Endothelial cell of umbilical vein (primary cell): ENCODE data around the gene KLHL17. TPM values are rescaled to one million over a fixed set of nuclear protein-coding genes. Genes with fewer than 3 reads are reported as not detected.

Source experiments
- BruUV-seq: library from RNA; stranded (reverse); fragments of 400-500 nt; replicated peaks from 2 replicates; lab custom pipeline; 2021; lab: Mats Ljungman, UMichigan
- CTCF ChIA-PET: fragments of 300-600, 350-600 bp; sonication (Branson Sonifier 250); formaldehyde crosslinking; loops from one replicate; lab custom pipeline; 2021; ENCODE audit warnings: antibody characterized with exemption, inconsistent platforms; lab: Charles Lee
- POLR2A ChIA-PET: fragments of 300-600, 350-600 bp; sonication (Branson Sonifier 250); formaldehyde crosslinking; loops from one replicate; lab custom pipeline; 2021; ENCODE audit warnings: antibody characterized with exemption, inconsistent platforms; lab: Charles Lee
- DNase-seq: peaks from one replicate; pipeline ENCODE4 v3.0.0-alpha.2; 2011; ENCODE audit warnings: low read depth, low spot score
- FAIRE-seq: peaks from 2 replicates; lab custom pipeline; 2011; peaks lifted over from hg19 to GRCh38; lab: Jason Lieb, UNC
- H2AFZ ChIP-seq: 2 replicates; pipeline ENCODE4 v1.6.0; 2012; ENCODE audit warnings: low read depth, low read length, control low read depth, inconsistent platforms
- H3K27ac ChIP-seq: 2 replicates; pipeline ENCODE4 v1.5.1; 2011; ENCODE audit warnings: low read depth, mild to moderate bottlenecking, control low read depth, low read length, moderate library complexity; ENCODE audit not compliant: insufficient read depth
- H3K27me3 ChIP-seq, 2 experiments: 2 replicates each; pipeline versions ENCODE4 v1.6.0 to v1.6.1; 2011; ENCODE audit warnings: low read length in 2 of 2, mixed read lengths in 1 of 2; ENCODE audit not compliant: control insufficient read depth in 2 of 2, insufficient read depth in 2 of 2
- H3K36me3 ChIP-seq, 2 experiments: 2 replicates in 1 of 2; 3 replicates in 1 of 2; pipeline ENCODE4 v1.5.1; 2011; ENCODE audit warnings: low read length in 2 of 2, mild to moderate bottlenecking in 1 of 2, moderate library complexity in 1 of 2; ENCODE audit not compliant: control insufficient read depth in 2 of 2, insufficient read depth in 2 of 2; ENCODE audit errors: extremely low read depth in 1 of 2
- H3K4me1 ChIP-seq: 3 replicates; pipeline ENCODE4 v1.5.1; 2011; ENCODE audit warnings: mild to moderate bottlenecking, low read length; ENCODE audit not compliant: control insufficient read depth, insufficient read depth; ENCODE audit errors: extremely low read depth
- H3K4me2 ChIP-seq: 2 replicates; pipeline ENCODE4 v1.6.1; 2011; ENCODE audit warnings: low read length, control low read depth, mixed read lengths; ENCODE audit not compliant: insufficient read depth
- H3K4me3 ChIP-seq, 3 experiments: fragments of 200-600 bp in 1 of 3; sonication (generic), shearing (Covaris generic) in 1 of 3; replicated peaks in 1 of 3; 2 replicates each; pipeline ENCODE4 v1.5.1; 2011 to 2016; ENCODE audit warnings: control low read depth in 3 of 3, low read length in 3 of 3, mild to moderate bottlenecking in 2 of 3, inconsistent platforms in 1 of 3, low read depth in 1 of 3, moderate library complexity in 1 of 3; ENCODE audit not compliant: insufficient read depth in 1 of 3
- H3K79me2 ChIP-seq: 2 replicates; pipeline ENCODE4 v1.6.0; 2012; ENCODE audit warnings: low read length, inconsistent platforms; ENCODE audit not compliant: control insufficient read depth, insufficient read depth
- H3K9ac ChIP-seq: replicated peaks from 2 replicates; pipeline ENCODE3; 2011; ENCODE audit warnings: low read length, control low read depth; ENCODE audit not compliant: insufficient read depth; ENCODE audit errors: extremely low read depth
- H3K9me1 ChIP-seq: replicated peaks from 3 replicates; pipeline ENCODE4 v1.6.0; 2011; ENCODE audit warnings: mild to moderate bottlenecking, low read length; ENCODE audit not compliant: control insufficient read depth, insufficient read depth; ENCODE audit errors: extremely low read depth
- H3K9me3 ChIP-seq: replicated peaks from 2 replicates; pipeline ENCODE4 v1.5.1; 2012; ENCODE audit warnings: low read length, inconsistent platforms; ENCODE audit not compliant: control insufficient read depth, insufficient read depth
- H4K20me1 ChIP-seq: replicated peaks from 2 replicates; pipeline ENCODE3; 2011; ENCODE audit warnings: mild to moderate bottlenecking, low read length; ENCODE audit not compliant: control insufficient read depth, insufficient read depth; ENCODE audit errors: extremely low read depth
- EZH2 ChIP-seq: IDR thresholded peaks from 2 replicates; pipeline ENCODE4 v1.6.1; 2012; ENCODE audit warnings: borderline replicate concordance, low read depth, mild to moderate bottlenecking, moderate library complexity, low read length, inconsistent platforms; ENCODE audit not compliant: severe bottlenecking
- FOS ChIP-seq: IDR thresholded peaks from 2 replicates; pipeline ENCODE4 v1.6.1; 2011; ENCODE audit warnings: mild to moderate bottlenecking, low read length, moderate library complexity, borderline replicate concordance; ENCODE audit not compliant: insufficient read depth
- GATA2 ChIP-seq: IDR thresholded peaks from 2 replicates; pipeline ENCODE4 v1.7.0; 2011; ENCODE audit warnings: low read depth, mild to moderate bottlenecking, moderate library complexity, mixed read lengths, low read length; ENCODE audit not compliant: insufficient read length, insufficient read depth
- JUN ChIP-seq: IDR thresholded peaks from 2 replicates; pipeline ENCODE4 v1.6.1; 2011; ENCODE audit warnings: borderline replicate concordance, low read depth; ENCODE audit not compliant: insufficient read length, insufficient read depth
- MYC ChIP-seq: IDR thresholded peaks from one replicate; pipeline ENCODE4 v1.6.1; 2011; ENCODE audit warnings: mild to moderate bottlenecking, low read depth, low read length
- POLR2A ChIP-seq: IDR thresholded peaks from 2 replicates; pipeline ENCODE4 v1.6.1; 2012; ENCODE audit warnings: low read depth, mild to moderate bottlenecking, control low read depth, low read length
- POLR2AphosphoS5 ChIP-seq: IDR thresholded peaks from 2 replicates; pipeline ENCODE4 v1.6.1; 2012; ENCODE audit warnings: low read depth, mild to moderate bottlenecking, control low read depth, low read length, moderate library complexity; ENCODE audit not compliant: insufficient read depth
- dilution Hi-C: fragments of 300-500 bp; cut with MboI; formaldehyde crosslinking; loops from one replicate; pipeline ENCODE4 v1.15.0; 2019; ENCODE audit warnings: low sequenced_read_pairs; ENCODE audit not compliant: extremely low pct_ligation_motif_present
- intact Hi-C: fragments of 100-400 bp; cut with micrococcal nuclease; formaldehyde crosslinking; loops from one replicate; pipeline ENCODE4 v1.10.0; 2022
- polyA plus RNA-seq, 4 experiments: library from polyadenylated mRNA; depleted of rRNA in 3 of 4; stranded (reverse) in 3 of 4; unstranded in 1 of 4; fragments of >200 nt; gene quantifications; 2 replicates each; pipeline versions ENCODE4 v1.2.1 to v1.2.3, GENCODE V29; 2011 to 2012; ENCODE audit warnings: missing spikeins in 1 of 4
- total RNA-seq: library from RNA; stranded (reverse); gene quantifications from 2 replicates; pipeline ENCODE4 v1.2.3, GENCODE V29; 2021
- TF ChIP-seq, protein P1 (sequence below), 2 donors: IDR thresholded peaks; 1 replicate in 1 of 2; 2 replicates in 1 of 2; pipeline ENCODE4 v1.5.1; 2011; ENCODE audit warnings: low read length in 2 of 2, mild to moderate bottlenecking in 2 of 2, moderate library complexity in 2 of 2, control low read depth in 1 of 2, inconsistent platforms in 1 of 2, low read depth in 1 of 2; ENCODE audit not compliant: insufficient read depth in 1 of 2; ENCODE audit errors: extremely low read depth in 1 of 2
- TF ChIP-seq, protein P2 (sequence below): IDR thresholded peaks from 2 replicates; pipeline ENCODE4 v1.6.1; 2011; ENCODE audit not compliant: insufficient read depth, insufficient read length

The KLHL17 gene
- total and polyA plus RNA-seq, 2 donors (not counting 3 experiments of a cell fraction or from before 2014, with no cell fraction given): 27.0 to 30.1 TPM

DNA sequence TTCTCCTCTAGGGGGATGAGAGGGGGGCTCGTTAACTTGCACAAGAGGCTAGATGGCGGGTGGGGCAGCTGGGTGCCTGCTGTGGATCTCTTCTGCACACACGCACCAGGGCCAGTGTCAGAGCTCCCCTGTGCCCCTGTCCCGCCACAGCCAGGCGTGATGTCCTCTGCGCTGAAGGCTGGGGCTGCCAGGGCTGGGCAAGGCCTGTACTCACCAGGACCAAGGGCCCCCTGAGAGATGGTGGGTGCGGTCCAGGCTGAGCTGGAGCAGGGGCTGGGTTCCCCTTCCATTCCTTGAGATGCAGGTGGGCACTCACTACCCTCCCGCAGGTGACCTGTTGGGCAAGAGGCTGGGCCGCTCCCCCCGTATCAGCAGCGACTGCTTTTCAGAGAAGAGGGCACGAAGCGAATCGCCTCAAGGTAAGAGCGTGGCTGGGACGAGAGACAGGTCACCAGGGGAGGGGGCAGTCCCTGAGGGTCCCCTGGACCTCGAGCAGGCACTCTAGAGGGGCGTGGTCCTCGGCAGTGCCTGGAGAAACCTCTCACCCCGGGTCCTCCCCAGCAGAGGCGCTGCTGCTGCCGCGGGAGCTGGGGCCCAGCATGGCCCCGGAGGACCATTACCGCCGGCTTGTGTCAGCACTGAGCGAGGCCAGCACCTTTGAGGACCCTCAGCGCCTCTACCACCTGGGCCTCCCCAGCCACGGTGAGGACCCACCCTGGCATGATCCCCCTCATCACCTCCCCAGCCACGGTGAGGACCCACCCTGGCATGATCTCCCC is 21.5 kb upstream of the KLHL17 start:
- Histone ChIP-seq H3K4me2 (no peak overlapping the region), H3K27ac (no peak overlapping the region), H3K9me3 (no peaks in the 10 kb centered on the region), H3K27me3 (peaks cover 18 to 42% of the 10 kb centered on the region in 2 experiments), H3K9ac (no peak overlapping the region), H3K36me3 (no peaks in the 10 kb centered on the region), H2AFZ (no peak overlapping the region), H4K20me1 (no peaks in the 10 kb centered on the region), H3K9me1 (no peaks in the 10 kb centered on the region), H3K4me3 (no peak overlapping the region), H3K79me2 (no peaks in the 10 kb centered on the region), H3K4me1 (peaks cover 12% of the 10 kb centered on the region)
- intact Hi-C loops: loop anchor here (1.0 kb wide), 1 partner anchor 35 kb away; no protein-coding TSS in a partner anchor
- ChIA-PET POLR2A (no interaction called here), CTCF (interaction anchor here (0.5 to 3.0 kb wide), 9 partner anchors 10 to 582 kb away, joined by 3 to 13 read pairs (median 4); partner anchors contain the start of gene SAMD11)
- DNase-seq: no peak
- TF ChIP-seq GATA2: no peak
- no peak for TF ChIP-seq FOS
- dilution Hi-C loops: no loop called here
- FAIRE-seq: no peak
- BruUV-seq: no TSS peak

DNA sequence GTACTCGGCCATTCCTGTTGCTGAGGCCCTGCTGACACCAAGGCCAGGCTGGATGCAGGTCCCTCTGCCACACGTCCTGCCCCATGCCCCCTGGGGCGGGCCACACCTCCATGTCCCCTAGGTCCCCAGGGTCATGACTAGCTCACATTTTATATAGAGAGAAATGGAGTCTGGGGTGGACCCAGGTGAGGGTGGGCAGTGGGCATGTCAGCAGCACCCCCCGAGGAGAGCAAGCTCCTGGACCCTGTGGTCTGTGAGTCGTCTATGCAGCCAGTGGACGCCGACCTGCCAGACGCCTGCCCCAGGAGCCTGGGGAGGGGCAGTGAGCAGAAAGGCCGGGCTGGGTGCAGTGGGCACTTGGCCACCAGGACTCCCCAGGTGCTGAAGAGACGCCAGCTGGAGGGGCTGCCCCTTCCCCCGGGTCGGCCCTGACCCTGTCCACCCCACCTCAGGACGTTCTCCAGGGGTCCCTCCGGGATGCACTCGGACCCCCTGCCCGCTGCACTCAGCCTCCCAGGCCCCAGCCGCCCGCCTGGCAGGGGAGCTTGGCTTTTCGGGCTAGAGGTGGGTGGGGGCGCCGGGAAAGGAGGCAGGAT is 20.8 kb upstream of the KLHL17 start:
- ChIA-PET POLR2A (no interaction called here), CTCF (interaction anchor here (0.6 to 3.0 kb wide), 5 partner anchors 10 to 503 kb away, joined by 3 to 13 read pairs (median 4); no protein-coding TSS in a partner anchor)
- H3K36me3 ChIP-seq: no peaks in the 10 kb centered on the region
- DNase-seq: no peak
- H3K9me3 ChIP-seq: no peaks in the 10 kb centered on the region
- H3K9me1 ChIP-seq: no peaks in the 10 kb centered on the region
- no peaks in the 10 kb centered on the region for H4K20me1 ChIP-seq
- no TSS peak for BruUV-seq
- no peak for FAIRE-seq
- no peak overlapping the region for H3K27ac ChIP-seq
- TF ChIP-seq JUN: no peak
- TF ChIP-seq MYC: no peak
- no peak for TF ChIP-seq FOS
- TF ChIP-seq GATA2: no peak
- TF ChIP-seq, protein P1, sequence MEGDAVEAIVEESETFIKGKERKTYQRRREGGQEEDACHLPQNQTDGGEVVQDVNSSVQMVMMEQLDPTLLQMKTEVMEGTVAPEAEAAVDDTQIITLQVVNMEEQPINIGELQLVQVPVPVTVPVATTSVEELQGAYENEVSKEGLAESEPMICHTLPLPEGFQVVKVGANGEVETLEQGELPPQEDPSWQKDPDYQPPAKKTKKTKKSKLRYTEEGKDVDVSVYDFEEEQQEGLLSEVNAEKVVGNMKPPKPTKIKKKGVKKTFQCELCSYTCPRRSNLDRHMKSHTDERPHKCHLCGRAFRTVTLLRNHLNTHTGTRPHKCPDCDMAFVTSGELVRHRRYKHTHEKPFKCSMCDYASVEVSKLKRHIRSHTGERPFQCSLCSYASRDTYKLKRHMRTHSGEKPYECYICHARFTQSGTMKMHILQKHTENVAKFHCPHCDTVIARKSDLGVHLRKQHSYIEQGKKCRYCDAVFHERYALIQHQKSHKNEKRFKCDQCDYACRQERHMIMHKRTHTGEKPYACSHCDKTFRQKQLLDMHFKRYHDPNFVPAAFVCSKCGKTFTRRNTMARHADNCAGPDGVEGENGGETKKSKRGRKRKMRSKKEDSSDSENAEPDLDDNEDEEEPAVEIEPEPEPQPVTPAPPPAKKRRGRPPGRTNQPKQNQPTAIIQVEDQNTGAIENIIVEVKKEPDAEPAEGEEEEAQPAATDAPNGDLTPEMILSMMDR (IDR thresholded peaks at IDR 0.05; ENCODE audit: extremely low read depth in 1 of 2, insufficient read depth in 1 of 2, low read depth in 1 of 2, low read length in 2 of 2): no peak
- no peak for TF ChIP-seq POLR2A
- no peak for TF ChIP-seq EZH2
- TF ChIP-seq POLR2AphosphoS5: no peak
- TF ChIP-seq, protein P2, sequence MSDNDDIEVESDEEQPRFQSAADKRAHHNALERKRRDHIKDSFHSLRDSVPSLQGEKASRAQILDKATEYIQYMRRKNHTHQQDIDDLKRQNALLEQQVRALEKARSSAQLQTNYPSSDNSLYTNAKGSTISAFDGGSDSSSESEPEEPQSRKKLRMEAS: no peak
- intact Hi-C loops (loop anchor here (2.0 kb wide), 1 partner anchor 21 kb away; the partner anchor contains the start of gene KLHL17), dilution Hi-C loops (no loop called here)
- H3K27me3 ChIP-seq: peaks cover 18 to 42% of the 10 kb centered on the region in 2 experiments
- H3K4me2 ChIP-seq: no peak overlapping the region
- peaks cover 12% of the 10 kb centered on the region for H3K4me1 ChIP-seq
- H2AFZ ChIP-seq: no peak overlapping the region
- no peak overlapping the region for H3K4me3 ChIP-seq
- no peak overlapping the region for H3K9ac ChIP-seq
- no peaks in the 10 kb centered on the region for H3K79me2 ChIP-seq
